Glomerular visceral epithelial cell (primary cell): ENCODE results near the gene ATP6V0B.

Experiments
- DNase-seq: peaks from one replicate; pipeline ENCODE4 v3.0.0-alpha.2; 2016; ENCODE audit errors: extremely low spot score

ATP6V0B gene

GRCh38 chr1:43969746-43970466, 4.9 kb upstream of the ATP6V0B start, which contains the start of gene DPH2:
TSS of gene DPH2 (plus strand) at chr1:43970010. CDS start at chr1:43970176, 166 bp downstream.
- DNase-seq = peak; percentile 96

DNA sequence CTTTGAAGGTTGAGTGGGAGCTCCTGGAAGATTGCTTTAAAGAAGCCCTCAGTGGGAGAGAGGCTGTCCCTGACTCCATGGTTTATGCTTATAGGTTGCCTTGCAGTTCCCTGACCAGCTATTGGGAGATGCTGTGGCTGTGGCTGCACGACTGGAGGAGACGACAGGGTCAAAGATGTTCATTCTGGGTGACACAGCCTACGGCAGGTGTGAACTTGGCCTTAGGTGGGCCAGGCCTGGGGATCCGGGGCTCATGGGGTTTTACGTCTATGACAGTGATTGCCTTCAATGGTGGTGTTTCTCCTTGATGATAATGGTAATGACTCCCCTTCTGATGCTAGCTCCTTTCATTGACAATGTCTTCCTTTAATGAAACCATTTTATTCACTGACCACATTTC, 4.3 kb upstream of the ATP6V0B start:
- no peak for DNase-seq

DNA sequence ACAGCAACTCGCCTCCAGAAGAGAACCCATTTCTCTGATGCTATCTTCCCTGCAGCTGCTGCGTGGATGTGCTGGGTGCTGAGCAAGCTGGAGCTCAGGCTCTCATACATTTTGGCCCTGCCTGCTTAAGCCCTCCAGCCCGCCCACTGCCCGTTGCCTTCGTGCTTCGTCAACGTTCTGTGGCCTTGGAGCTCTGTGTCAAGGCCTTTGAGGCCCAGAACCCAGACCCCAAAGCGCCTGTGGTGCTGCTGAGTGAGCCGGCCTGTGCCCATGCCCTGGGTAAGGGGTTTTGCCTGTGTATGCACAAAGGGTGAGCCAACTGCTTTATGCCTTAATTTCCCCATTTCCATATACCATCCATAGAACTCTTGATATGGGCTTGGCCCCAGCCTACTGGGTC, 3.8 kb upstream of the ATP6V0B start:
- no peak for DNase-seq

- no peak for DNase-seq
Measured at GRCh38 chr1:43971336-43971980, 3.3 kb upstream of the ATP6V0B start.

DNA sequence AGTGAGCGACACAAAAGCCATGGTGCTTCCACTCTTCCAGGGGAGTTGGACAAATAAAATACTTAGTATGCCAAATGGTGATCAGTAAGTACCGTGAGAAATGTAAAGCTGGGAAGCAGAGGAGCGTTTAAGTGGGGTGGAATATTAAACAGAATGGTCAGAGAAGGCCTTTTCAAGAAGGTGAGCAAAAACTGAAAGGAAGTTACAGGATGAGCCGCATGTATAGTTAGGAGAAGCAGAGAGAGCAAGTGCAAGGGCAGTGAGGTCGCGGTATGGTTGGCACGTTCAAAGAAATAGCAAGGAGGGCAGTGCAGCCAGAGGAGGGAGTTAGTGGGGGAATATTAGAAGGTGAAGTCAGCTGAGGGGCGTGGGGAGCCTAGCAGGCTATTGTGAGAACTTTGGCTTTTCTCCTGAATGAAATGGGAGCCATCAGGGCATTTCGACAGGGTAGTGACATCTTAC, 748 bp upstream of the ATP6V0B start:
- no peak for DNase-seq

DNA sequence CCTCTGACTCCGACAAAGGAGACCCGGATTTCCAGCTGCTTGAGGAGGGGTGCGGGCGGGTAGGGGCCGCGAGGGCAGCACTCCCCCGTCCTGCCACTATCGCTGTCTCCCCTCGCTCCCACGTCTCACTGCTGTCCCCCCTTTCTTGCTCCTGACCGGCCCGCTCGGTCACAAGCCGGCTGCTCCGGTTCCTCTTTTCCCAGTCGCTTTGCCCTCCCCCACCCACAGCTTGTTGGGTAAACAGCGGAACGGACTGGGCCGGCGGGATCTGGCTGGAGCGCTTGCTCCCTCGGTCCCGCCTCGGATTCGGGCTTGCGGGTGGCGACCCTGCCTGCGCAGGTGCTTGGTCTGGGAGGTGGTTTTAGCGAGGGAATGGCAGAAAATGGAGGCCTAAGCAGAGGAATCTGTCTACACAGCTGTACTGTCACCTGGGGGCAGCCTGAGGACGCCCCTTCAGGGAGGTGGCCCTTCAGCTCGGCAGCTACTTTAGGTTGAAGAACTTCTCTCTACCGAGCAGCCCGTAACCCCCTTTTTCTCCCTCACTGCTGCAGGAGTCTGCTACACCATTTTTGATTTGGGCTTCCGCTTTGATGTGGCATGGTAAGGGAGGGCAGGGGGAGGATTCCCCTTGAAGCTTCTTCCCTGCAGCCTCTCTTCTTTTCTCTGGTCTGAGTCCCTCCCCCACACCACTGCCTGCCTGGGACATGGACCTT, 645 bp downstream of the ATP6V0B start:
- DNase-seq = no peak

DNA sequence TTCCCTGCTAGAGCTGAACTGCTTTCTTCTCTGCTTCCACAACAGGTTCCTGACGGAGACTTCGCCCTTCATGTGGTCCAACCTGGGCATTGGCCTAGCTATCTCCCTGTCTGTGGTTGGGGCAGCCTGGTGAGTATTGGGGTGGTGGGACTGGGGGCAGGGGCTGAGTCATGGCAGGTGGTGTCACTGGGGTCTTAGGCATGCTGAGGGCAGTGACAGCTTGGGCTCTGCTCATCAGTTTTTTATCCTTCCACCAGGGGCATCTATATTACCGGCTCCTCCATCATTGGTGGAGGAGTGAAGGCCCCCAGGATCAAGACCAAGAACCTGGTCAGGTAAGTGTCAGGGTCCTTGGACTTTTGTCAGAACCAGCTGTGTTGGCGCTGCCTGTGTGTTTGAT, 1.3 kb downstream of the ATP6V0B start:
- DNase-seq = no peak

GRCh38 chr1:43976890-43977289, 2.1 kb downstream of the ATP6V0B start:
- DNase-seq = no peak

DNA sequence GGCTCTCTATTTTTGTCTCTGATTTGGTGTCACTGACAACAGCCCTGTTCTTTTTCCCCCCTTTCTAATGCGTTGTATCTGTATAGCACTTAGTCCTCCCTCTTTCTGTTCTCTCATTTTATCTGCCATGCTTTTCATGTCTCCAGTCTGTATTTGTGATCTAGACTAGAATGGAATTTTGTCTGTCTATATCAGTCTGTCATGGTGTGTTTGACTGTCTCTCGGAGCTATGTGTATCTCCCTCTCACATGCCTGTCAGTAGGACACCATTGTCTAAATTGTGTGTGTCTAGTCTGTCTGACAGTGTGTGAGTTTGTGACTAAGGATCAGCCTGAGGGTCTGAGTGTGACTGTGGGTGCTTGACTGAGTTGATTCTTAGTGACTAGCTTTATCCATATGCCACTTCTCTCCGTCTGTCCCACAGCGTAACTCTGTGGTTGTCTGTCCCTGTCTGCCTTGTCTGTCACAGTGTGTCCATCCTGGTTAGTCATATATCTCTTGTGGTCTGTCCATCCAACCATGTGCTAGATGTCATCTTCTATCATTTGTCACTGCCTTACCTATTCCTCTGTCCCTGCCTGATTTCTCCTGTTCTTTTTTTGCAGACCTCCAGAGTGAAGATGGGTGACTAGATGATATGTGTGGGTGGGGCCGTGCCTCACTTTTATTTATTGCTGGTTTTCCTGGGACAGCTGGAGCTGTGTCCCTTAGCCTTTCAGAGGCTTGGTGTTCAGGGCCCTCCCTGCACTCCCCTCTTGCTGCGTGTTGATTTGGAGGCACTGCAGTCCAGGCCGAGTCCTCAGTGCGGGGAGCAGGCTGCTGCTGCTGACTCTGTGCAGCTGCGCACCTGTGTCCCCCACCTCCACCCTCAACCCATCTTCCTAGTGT, 2.9 kb downstream of the ATP6V0B start:
- DNase-seq = no peak

DNA sequence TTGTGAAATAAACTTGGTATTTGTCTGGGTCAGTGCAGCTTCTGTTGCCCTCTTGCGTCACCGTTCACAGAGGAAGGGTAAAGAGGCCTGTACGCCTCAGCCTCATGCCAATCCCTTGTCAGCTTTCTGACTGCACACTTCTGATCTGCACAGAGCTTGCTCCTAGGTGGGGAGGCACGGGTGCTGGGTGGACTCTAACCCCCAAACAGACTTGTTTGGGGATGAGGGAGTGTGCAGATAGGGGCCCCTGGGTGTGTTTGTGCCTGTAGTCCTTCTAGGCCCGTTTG, 3.4 kb downstream of the ATP6V0B start:
- no peak for DNase-seq

DNA sequence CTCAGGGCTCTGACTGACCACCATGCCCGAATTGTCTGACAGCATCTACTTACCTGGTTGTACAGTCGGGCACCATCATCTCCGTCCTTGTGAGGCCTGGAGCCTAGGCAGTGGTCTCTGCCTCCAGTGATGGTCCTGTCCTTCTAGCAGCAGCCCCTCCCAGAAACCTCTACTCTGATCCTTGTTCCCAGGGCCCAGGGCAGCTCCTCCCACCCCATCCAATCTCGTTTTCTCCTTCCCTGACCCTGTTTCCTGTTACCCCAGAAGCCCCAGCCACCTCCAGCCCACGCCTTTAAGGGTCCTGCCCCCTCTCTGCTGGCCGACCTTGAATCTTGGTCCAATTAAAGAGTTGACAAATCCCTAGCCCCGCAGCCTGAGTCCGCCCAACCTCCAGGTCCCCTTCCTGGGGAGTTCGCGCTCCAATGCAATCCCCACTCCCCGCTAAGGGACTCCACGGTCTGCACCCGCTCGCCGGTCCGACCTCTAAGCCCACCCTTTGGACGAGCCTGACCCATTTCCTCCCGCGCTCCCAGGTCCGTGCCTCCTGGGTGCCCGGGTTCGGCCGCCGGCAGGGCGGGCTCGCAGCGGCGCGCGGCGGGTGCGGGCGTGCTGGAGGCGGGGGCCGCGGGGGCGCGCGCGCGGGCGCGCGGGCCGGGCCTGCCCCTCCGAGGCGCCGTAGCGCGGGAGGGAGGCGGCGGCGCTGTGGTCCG, 3.9 kb downstream of the ATP6V0B start, which contains the start of gene B4GALT2:
TSS of gene B4GALT2 (plus strand) at position 660 of the 710 bp plus-strand sequence. CDS start 1,951 bp downstream, outside the sequence.
- DNase-seq = peak; percentile 60

- no peak for DNase-seq
Measured at GRCh38 chr1:43979261-43979527, 4.4 kb downstream of the ATP6V0B start.

- DNase-seq = peak; percentile 55
Measured at GRCh38 chr1:43979528-43980254, 4.9 kb downstream of the ATP6V0B start.

- no peak for DNase-seq
Measured at GRCh38 chr1:43980255-43981134, 5.7 kb downstream of the ATP6V0B start.

GRCh38 chr1:43981135-43981491, 6.4 kb downstream of the ATP6V0B start:
- DNase-seq = no peak

DNA sequence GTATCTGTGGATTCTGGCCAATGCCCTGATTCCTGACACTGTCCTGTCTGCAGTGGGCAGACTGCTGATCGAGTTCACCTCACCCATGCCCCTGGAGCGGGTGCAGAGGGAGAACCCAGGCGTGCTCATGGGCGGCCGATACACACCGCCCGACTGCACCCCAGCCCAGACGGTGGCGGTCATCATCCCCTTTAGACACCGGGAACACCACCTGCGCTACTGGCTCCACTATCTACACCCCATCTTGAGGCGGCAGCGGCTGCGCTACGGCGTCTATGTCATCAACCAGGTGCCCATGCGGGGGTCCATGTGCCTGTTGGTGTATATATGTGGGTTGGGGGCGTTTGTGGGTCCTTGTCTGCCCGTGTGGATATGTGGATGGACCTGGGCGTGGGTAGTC, 6.9 kb downstream of the ATP6V0B start:
- DNase-seq = no peak

- no peak for DNase-seq
Measured at GRCh38 chr1:43982241-43982640, 7.5 kb downstream of the ATP6V0B start.

DNA sequence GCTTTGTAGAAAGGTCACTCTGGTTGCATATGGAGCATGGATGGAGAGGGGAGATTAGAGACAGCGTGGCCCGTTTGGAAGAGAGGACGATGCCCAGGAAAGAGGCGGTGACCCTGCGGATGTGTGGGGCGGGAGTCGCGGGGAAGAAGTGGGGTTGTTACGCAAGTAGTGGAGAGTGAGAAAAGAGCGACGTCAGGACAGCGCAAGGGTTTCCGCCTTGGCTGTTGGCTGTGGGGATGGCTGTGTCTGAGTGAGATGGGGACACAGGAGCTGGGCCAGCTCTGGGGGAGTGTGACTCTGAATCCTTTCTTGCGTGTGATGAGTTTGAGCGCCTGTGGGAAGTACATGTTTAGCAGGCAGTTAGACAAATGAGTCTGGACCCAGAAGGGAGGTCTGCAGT, 8.0 kb downstream of the ATP6V0B start:
- no peak for DNase-seq

- DNase-seq = no peak
Measured at GRCh38 chr1:43983253-43983899, 8.6 kb downstream of the ATP6V0B start.
